Liver (tissue), 9 donors: ENCODE results near the gene TMEM273. TPM values are rescaled to one million over a fixed set of nuclear protein-coding genes. Genes with fewer than 3 reads are reported as not detected.

ENCODE experiments used
- DNase-seq: peaks from one replicate; pipeline ENCODE4 v3.0.0-alpha.2; 2017; ENCODE audit warnings: low spot score
- H3K27ac ChIP-seq, 2 donors: one replicate each; pipeline ENCODE4 v1.7.0; 2013; ENCODE audit warnings: inconsistent platforms in 2 of 2, low read length in 2 of 2, control low read depth in 1 of 2, low read depth in 1 of 2, mild to moderate bottlenecking in 1 of 2
- H3K27me3 ChIP-seq, 4 donors: one replicate each; pipeline versions ENCODE4 v1.6.1 to v1.7.0; 2013; ENCODE audit warnings: low read length in 3 of 4, inconsistent platforms in 1 of 4, mild to moderate bottlenecking in 1 of 4, moderate library complexity in 1 of 4; ENCODE audit not compliant: control insufficient read depth in 4 of 4, insufficient read depth in 4 of 4
- H3K36me3 ChIP-seq, 4 donors: one replicate each; pipeline versions ENCODE4 v1.6.1 to v1.7.0; 2013; ENCODE audit warnings: low read length in 3 of 4, mild to moderate bottlenecking in 3 of 4, low read depth in 1 of 4, moderate library complexity in 1 of 4; ENCODE audit not compliant: control insufficient read depth in 4 of 4, insufficient read depth in 3 of 4
- H3K4me1 ChIP-seq, 4 donors: one replicate each; pipeline versions ENCODE4 v1.6.1 to v1.7.0; 2013; ENCODE audit warnings: low read length in 3 of 4, mild to moderate bottlenecking in 3 of 4, moderate library complexity in 1 of 4; ENCODE audit not compliant: control insufficient read depth in 4 of 4, insufficient read depth in 4 of 4
- H3K4me3 ChIP-seq, 3 donors: one replicate each; pipeline versions ENCODE4 v1.6.1 to v1.7.0; 2013; ENCODE audit warnings: low read length in 3 of 3, control low read depth in 1 of 3, low read depth in 1 of 3, mild to moderate bottlenecking in 1 of 3
- H3K9ac ChIP-seq, 2 donors: one replicate each; pipeline ENCODE4 v1.7.0; 2013; ENCODE audit warnings: low read length in 2 of 2, mild to moderate bottlenecking in 2 of 2, moderate library complexity in 2 of 2, control low read depth in 1 of 2, low read depth in 1 of 2
- H3K9me3 ChIP-seq, 4 donors: one replicate each; pipeline versions ENCODE4 v1.6.1 to v1.7.0; 2013; ENCODE audit warnings: low read length in 3 of 4; ENCODE audit not compliant: control insufficient read depth in 4 of 4
- EGR1 ChIP-seq, 2 donors: IDR thresholded peaks; 2 replicates each; pipeline ENCODE4 v1.6.1; 2016 to 2018; ENCODE audit warnings: antibody characterized with exemption in 2 of 2, low read depth in 2 of 2
- FOXA1 ChIP-seq: IDR thresholded peaks from 2 replicates; pipeline ENCODE4 v1.6.1; 2016; ENCODE audit warnings: antibody characterized with exemption
- FOXA2 ChIP-seq: IDR thresholded peaks from 2 replicates; pipeline ENCODE4 v1.6.1; 2016; ENCODE audit warnings: antibody characterized with exemption
- GABPA ChIP-seq, 2 donors: IDR thresholded peaks in 1 of 2; conservative IDR thresholded peaks in 1 of 2; 2 replicates each; pipeline ENCODE4 v1.6.1; 2016; ENCODE audit warnings: antibody characterized with exemption in 2 of 2, mild to moderate bottlenecking in 1 of 2, moderate library complexity in 1 of 2
- HNF4A ChIP-seq, 2 donors: conservative IDR thresholded peaks; 2 replicates each; pipeline ENCODE4 v1.6.1; 2016; ENCODE audit warnings: antibody characterized with exemption in 2 of 2, mild to moderate bottlenecking in 2 of 2
- HNF4G ChIP-seq: IDR thresholded peaks from 2 replicates; pipeline ENCODE4 v1.6.1; 2016; ENCODE audit warnings: antibody characterized with exemption
- JUND ChIP-seq, 2 donors: IDR thresholded peaks; 2 replicates each; pipeline ENCODE4 v1.6.1; 2016; ENCODE audit warnings: antibody characterized with exemption in 2 of 2
- NR2F2 ChIP-seq: IDR thresholded peaks from 2 replicates; pipeline ENCODE4 v1.6.1; 2016; ENCODE audit warnings: antibody characterized with exemption
- RAD21 ChIP-seq, 2 donors: IDR thresholded peaks; 2 replicates each; pipeline ENCODE4 v1.6.1; 2016; ENCODE audit warnings: antibody characterized with exemption in 2 of 2, mild to moderate bottlenecking in 2 of 2
- SP1 ChIP-seq: IDR thresholded peaks from 2 replicates; pipeline ENCODE4 v1.6.1; 2018; ENCODE audit warnings: antibody characterized with exemption, mild to moderate bottlenecking
- TAF1 ChIP-seq: conservative IDR thresholded peaks from 2 replicates; pipeline ENCODE4 v1.6.1; 2016; ENCODE audit warnings: antibody characterized with exemption, mild to moderate bottlenecking
- YY1 ChIP-seq: IDR thresholded peaks from 2 replicates; pipeline ENCODE4 v1.6.1; 2016; ENCODE audit warnings: antibody characterized with exemption, mild to moderate bottlenecking
- WGBS: extraction: QIAGEN DNeasy Blood & Tissue Kit; methylation state at CpG from one replicate; pipeline ENCODE4 v1.1.7; 2013; 5-methylcytosine and 5-hydroxymethylcytosine counted together
- polyA plus RNA-seq, 2 donors: library from polyadenylated mRNA; stranded (reverse) in 1 of 2; unstranded in 1 of 2; fragments of 200-250 nt in 1 of 2; fragments of >200 nt in 1 of 2; fragmentation: Nextera tagmentation in 1 of 2; extraction: Ambion mirVana in 1 of 2; gene quantifications; one replicate each; pipeline versions ENCODE4 v1.2.1 to v1.2.3, GENCODE V29; 2013 to 2015
- total RNA-seq, 2 donors: library from RNA; depleted of rRNA; stranded (reverse); fragments of >200 nt; gene quantifications; one replicate each; pipeline ENCODE4 v1.2.3, GENCODE V29; 2014
- TF ChIP-seq, protein P1 (sequence below): IDR thresholded peaks from 2 replicates; pipeline ENCODE4 v1.6.1; 2016; ENCODE audit warnings: antibody characterized with exemption
- TF ChIP-seq, protein P2 (sequence below): IDR thresholded peaks from 2 replicates; pipeline ENCODE4 v1.6.1; 2016; ENCODE audit warnings: antibody characterized with exemption, mild to moderate bottlenecking
- TF ChIP-seq, protein P3 (sequence below): IDR thresholded peaks from 2 replicates; pipeline ENCODE4 v1.6.1; 2016; ENCODE audit warnings: antibody characterized with exemption
- TF ChIP-seq, protein P4 (sequence below): IDR thresholded peaks from 2 replicates; pipeline ENCODE4 v1.6.1; 2016; ENCODE audit warnings: antibody characterized with exemption
- donor health status: healthy.
- donor health status: healthy.
- donor health status: healthy.
- donor health status: healthy.
- donor health status: healthy.

TMEM273 gene
- total and polyA plus RNA-seq, 4 donors = 2.5 to 9.5 (median 4.5) TPM

DNA sequence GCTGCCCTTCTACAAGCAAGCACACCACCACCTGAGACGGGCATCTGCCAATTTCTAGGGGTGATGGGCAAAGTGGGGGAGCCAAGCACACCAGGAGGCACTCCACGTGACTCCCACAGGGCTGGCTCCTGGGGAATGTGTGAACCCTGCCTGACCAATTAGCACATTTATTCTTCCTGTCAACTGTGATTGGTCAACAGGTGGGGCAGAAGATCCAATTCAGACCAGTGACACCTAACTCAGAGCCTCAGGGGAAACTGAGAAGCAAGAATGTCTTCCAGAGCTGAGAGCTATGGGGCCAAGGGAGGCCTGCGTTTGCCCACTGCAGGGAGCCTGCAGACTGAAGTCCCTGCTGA is 15.4 kb downstream of the TMEM273 start:
- Histone ChIP-seq H3K9me3 (no peaks in the 10 kb centered on the region), H3K4me1 (no peaks in the 10 kb centered on the region), H3K27ac (no peak overlapping the region), H3K9ac (no peak overlapping the region), H3K4me3 (no peak overlapping the region), H3K27me3 (no peaks in the 10 kb centered on the region), H3K36me3 (no peaks in the 10 kb centered on the region)
- no peak for TF ChIP-seq NR2F2
- TF ChIP-seq, protein P1, sequence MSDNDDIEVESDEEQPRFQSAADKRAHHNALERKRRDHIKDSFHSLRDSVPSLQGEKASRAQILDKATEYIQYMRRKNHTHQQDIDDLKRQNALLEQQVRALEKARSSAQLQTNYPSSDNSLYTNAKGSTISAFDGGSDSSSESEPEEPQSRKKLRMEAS = no peak
- WGBS = 90% methylated on average over 3 of the region's 3 CpGs
- peak; percentile 5 for DNase-seq

DNA sequence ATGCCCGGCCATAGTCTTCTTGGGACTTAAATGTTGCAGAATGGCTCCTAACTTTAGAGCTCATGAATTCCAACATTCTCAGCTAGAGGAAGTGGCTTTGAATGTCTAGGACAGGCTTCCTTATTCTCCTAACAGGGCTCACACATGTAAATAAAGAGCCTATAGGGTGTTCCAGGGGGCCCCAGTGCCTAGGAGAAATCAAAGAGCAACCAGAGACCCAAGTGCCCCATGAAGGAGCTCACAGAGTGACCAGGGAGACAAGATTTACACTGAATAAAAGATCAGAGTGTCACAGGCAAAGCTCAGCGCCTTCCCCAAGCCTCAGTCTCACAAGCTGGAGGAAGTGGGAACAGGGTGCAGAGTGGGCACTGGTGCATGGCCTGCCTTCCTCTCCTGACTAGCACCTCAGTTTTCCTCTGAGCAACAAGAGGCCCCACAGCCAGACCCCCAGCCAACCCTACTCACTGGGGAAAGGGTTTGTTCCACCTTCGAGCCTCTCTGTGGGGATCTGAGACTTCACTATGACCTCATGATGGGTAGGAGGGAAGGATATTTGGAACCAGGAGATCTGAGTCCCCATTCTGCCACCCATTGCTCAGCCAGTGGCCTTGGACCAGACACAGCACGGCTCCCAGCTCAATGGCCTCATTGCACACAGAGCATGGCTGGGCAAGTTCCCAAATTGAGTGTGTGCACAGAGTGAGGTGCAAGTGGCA is 16.0 kb downstream of the TMEM273 start:
- H3K9me3 ChIP-seq = no peaks in the 10 kb centered on the region
- no peak overlapping the region for H3K9ac ChIP-seq
- TF ChIP-seq FOXA2 (no peak), SP1 (no peak), RAD21 (IDR thresholded peaks at IDR 0.05) (no peak), FOXA1 (no peak), HNF4A (conservative IDR thresholded peaks at IDR 0.05) (no peak), GABPA (IDR thresholded peaks at IDR 0.05 in 1 of 2, conservative IDR thresholded peaks at IDR 0.05 in 1 of 2) (no peak), YY1 (no peak), JUND (IDR thresholded peaks at IDR 0.05) (no peak), TAF1 (no peak), EGR1 (IDR thresholded peaks at IDR 0.05; ENCODE audit: low read depth in 2 of 2) (no peak), HNF4G (no peak), NR2F2 (no peak)
- TF ChIP-seq, protein P1 = no peak
- TF ChIP-seq, protein P2, sequence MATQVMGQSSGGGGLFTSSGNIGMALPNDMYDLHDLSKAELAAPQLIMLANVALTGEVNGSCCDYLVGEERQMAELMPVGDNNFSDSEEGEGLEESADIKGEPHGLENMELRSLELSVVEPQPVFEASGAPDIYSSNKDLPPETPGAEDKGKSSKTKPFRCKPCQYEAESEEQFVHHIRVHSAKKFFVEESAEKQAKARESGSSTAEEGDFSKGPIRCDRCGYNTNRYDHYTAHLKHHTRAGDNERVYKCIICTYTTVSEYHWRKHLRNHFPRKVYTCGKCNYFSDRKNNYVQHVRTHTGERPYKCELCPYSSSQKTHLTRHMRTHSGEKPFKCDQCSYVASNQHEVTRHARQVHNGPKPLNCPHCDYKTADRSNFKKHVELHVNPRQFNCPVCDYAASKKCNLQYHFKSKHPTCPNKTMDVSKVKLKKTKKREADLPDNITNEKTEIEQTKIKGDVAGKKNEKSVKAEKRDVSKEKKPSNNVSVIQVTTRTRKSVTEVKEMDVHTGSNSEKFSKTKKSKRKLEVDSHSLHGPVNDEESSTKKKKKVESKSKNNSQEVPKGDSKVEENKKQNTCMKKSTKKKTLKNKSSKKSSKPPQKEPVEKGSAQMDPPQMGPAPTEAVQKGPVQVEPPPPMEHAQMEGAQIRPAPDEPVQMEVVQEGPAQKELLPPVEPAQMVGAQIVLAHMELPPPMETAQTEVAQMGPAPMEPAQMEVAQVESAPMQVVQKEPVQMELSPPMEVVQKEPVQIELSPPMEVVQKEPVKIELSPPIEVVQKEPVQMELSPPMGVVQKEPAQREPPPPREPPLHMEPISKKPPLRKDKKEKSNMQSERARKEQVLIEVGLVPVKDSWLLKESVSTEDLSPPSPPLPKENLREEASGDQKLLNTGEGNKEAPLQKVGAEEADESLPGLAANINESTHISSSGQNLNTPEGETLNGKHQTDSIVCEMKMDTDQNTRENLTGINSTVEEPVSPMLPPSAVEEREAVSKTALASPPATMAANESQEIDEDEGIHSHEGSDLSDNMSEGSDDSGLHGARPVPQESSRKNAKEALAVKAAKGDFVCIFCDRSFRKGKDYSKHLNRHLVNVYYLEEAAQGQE = no peak
- TF ChIP-seq, protein P3, sequence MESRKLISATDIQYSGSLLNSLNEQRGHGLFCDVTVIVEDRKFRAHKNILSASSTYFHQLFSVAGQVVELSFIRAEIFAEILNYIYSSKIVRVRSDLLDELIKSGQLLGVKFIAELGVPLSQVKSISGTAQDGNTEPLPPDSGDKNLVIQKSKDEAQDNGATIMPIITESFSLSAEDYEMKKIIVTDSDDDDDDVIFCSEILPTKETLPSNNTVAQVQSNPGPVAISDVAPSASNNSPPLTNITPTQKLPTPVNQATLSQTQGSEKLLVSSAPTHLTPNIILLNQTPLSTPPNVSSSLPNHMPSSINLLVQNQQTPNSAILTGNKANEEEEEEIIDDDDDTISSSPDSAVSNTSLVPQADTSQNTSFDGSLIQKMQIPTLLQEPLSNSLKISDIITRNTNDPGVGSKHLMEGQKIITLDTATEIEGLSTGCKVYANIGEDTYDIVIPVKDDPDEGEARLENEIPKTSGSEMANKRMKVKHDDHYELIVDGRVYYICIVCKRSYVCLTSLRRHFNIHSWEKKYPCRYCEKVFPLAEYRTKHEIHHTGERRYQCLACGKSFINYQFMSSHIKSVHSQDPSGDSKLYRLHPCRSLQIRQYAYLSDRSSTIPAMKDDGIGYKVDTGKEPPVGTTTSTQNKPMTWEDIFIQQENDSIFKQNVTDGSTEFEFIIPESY = no peak
- TF ChIP-seq, protein P4, sequence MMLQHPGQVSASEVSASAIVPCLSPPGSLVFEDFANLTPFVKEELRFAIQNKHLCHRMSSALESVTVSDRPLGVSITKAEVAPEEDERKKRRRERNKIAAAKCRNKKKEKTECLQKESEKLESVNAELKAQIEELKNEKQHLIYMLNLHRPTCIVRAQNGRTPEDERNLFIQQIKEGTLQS = no peak
- H3K4me1 ChIP-seq = no peaks in the 10 kb centered on the region
- H3K36me3 ChIP-seq = no peaks in the 10 kb centered on the region
- WGBS = 85% methylated on average over 4 of the region's 4 CpGs
- H3K27ac ChIP-seq = no peak overlapping the region
- no peaks in the 10 kb centered on the region for H3K27me3 ChIP-seq
- H3K4me3 ChIP-seq = no peak overlapping the region
- peak; percentile 23 for DNase-seq
